ENCODE data around the gene RNF213. TPM values are rescaled to one million over a fixed set of nuclear protein-coding genes. Genes with fewer than 3 reads are reported as not detected.

RNF213 gene
- polyA plus RNA-seq, 1 of the 3 experiments (the other 2 are of a cell fraction), result 57.5 TPM

DNA sequence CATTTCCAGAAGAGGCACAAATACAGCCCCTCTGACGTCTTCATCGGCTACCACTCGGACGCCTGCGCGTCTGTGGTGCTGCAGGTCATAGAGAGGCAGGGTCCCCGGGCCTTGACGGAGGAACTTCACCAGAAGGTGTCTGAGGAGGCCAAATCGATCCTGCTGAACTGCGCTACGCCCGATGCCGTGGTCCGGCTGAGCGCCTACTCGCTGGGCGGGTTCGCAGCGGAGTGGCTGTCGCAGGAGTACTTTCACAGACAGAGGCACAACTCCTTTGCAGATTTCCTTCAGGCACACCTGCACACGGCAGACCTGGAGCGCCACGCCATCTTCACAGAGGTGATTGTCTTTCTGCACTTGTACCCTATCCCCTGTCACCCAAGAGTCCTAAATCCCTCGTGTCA is 87.3 kb downstream of the RNF213 start:
- Histone ChIP-seq H3K79me2 (ENCODE audit: insufficient read depth) (no peaks in the 10 kb centered on the region), H3K27me3 (ENCODE audit: insufficient read depth) (no peaks in the 10 kb centered on the region), H3K4me2 (no peak overlapping the region), H3K36me3 (replicated peaks in 1 of 2; ENCODE audit: control insufficient read depth in 1 of 2, insufficient read depth in 2 of 2, low read length in 1 of 2) (peaks cover 86 to 95% of the 10 kb centered on the region in 2 experiments), H3K9ac (no peak overlapping the region), H3K4me3 (ENCODE audit: low read depth in 2 of 2, low read length in 1 of 2) (no peak overlapping the region), H3F3A (replicated peaks; ENCODE audit: insufficient read depth) (peaks cover 3% of the 10 kb centered on the region), H2AFZ (ENCODE audit: low read depth) (no peak overlapping the region), H3K27ac (ENCODE audit: low read depth in 2 of 2, low read length in 1 of 2) (no peak overlapping the region), H3K4me1 (ENCODE audit: control insufficient read depth in 1 of 2, insufficient read depth in 2 of 2, low read depth in 1 of 2, low read length in 1 of 2) (no peaks in the 10 kb centered on the region), H3K9me3 (no peaks in the 10 kb centered on the region), H3K9me2 (no peaks in the 10 kb centered on the region), H4K20me1 (ENCODE audit: insufficient read depth) (no peaks in the 10 kb centered on the region)
- DNase-seq, result no peak
- TF ChIP-seq EZH2phosphoT487 (IDR thresholded peaks at IDR 0.05; ENCODE audit: borderline replicate concordance, low read depth) (no peak), TCF12 (IDR thresholded peaks at IDR 0.05) (no peak), SIN3A (IDR thresholded peaks at IDR 0.05; ENCODE audit: borderline replicate concordance, low read depth, low read length) (no peak), POLR2AphosphoS5 (IDR thresholded peaks at IDR 0.05; ENCODE audit: low read depth, low read length) (no peak), SMC3 (IDR thresholded peaks at IDR 0.05; ENCODE audit: low read depth, low read length) (no peak)
- POLR2A ChIA-PET, result no interaction called here
- CTCF ChIA-PET, result interaction anchor here (1.4 kb wide), 1 partner anchor 13 kb away, joined by 3 read pairs; no protein-coding TSS in a partner anchor
- 95% methylated on average over 24 of the region's 24 CpGs for WGBS (ENCODE audit: low lambda C conversion rate)

DNA sequence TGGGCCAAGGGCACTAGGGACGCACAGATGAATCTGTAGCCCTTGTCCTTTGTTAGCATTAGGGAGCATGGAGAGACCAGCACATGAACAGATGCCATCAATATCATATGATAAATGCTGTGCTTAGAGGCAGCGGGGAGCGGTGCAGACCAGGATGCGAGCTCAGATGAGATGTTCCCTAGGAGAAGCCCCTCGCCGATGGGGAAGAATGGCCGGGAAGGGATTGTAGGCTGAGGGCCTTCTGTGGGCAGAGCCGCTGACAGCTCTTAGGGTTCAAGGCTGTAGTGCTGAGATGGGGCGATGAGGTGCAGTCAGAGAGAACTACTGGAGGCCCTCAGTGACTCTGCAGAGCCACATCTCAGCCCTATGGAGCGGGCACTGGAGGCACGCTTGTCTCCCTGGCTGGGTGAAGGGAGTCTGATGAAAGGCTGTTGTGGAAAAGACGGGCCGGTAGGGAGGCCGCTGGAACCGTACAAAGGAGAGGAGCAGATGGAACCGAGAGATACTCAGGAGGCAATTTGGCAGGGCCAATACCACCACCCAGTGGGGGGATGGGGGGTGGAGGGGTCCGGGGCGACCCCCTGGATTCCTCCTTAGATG is 88.0 kb downstream of the RNF213 start:
- ChIA-PET POLR2A (no interaction called here), CTCF (interaction anchor here (1.4 kb wide), 1 partner anchor 13 kb away, joined by 3 read pairs; no protein-coding TSS in a partner anchor)
- TF ChIP-seq, protein P1, sequence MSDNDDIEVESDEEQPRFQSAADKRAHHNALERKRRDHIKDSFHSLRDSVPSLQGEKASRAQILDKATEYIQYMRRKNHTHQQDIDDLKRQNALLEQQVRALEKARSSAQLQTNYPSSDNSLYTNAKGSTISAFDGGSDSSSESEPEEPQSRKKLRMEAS (IDR thresholded peaks at IDR 0.05; ENCODE audit: low read depth), result no peak
- no peak for TF ChIP-seq GATA2 (CRISPR knock-in tag; IDR thresholded peaks at IDR 0.05)
- TF ChIP-seq RXRA (IDR thresholded peaks at IDR 0.05; ENCODE audit: borderline replicate concordance, low read depth), result no peak
- TF ChIP-seq FOXJ3 (CRISPR knock-in tag; IDR thresholded peaks at IDR 0.05), result no peak
- TF ChIP-seq TEAD4 (IDR thresholded peaks at IDR 0.05; ENCODE audit: borderline replicate concordance, insufficient read depth), result no peak
- no peak for TF ChIP-seq MEF2A (IDR thresholded peaks at IDR 0.05; ENCODE audit: borderline replicate concordance, low read depth)
- no peak for TF ChIP-seq SIN3A (IDR thresholded peaks at IDR 0.05; ENCODE audit: borderline replicate concordance, low read depth, low read length)
- Histone ChIP-seq H3K79me2 (ENCODE audit: insufficient read depth) (no peaks in the 10 kb centered on the region), H3K27ac (ENCODE audit: low read depth in 2 of 2, low read length in 1 of 2) (no peak overlapping the region), H4K20me1 (ENCODE audit: insufficient read depth) (no peaks in the 10 kb centered on the region), H3K9ac (no peak overlapping the region), H2AFZ (ENCODE audit: low read depth) (no peak overlapping the region), H3K4me1 (ENCODE audit: control insufficient read depth in 1 of 2, insufficient read depth in 2 of 2, low read depth in 1 of 2, low read length in 1 of 2) (no peaks in the 10 kb centered on the region), H3K36me3 (replicated peaks in 1 of 2; ENCODE audit: control insufficient read depth in 1 of 2, insufficient read depth in 2 of 2, low read length in 1 of 2) (peaks cover 86 to 95% of the 10 kb centered on the region in 2 experiments), H3F3A (replicated peaks; ENCODE audit: insufficient read depth) (peaks cover 3% of the 10 kb centered on the region), H3K9me2 (no peaks in the 10 kb centered on the region), H3K9me3 (no peaks in the 10 kb centered on the region), H3K27me3 (ENCODE audit: insufficient read depth) (no peaks in the 10 kb centered on the region), H3K4me3 (ENCODE audit: low read depth in 2 of 2, low read length in 1 of 2) (no peak overlapping the region), H3K4me2 (no peak overlapping the region)
- WGBS (ENCODE audit: low lambda C conversion rate), result 94% methylated on average over 17 of the region's 18 CpGs
- no peak for DNase-seq

DNA sequence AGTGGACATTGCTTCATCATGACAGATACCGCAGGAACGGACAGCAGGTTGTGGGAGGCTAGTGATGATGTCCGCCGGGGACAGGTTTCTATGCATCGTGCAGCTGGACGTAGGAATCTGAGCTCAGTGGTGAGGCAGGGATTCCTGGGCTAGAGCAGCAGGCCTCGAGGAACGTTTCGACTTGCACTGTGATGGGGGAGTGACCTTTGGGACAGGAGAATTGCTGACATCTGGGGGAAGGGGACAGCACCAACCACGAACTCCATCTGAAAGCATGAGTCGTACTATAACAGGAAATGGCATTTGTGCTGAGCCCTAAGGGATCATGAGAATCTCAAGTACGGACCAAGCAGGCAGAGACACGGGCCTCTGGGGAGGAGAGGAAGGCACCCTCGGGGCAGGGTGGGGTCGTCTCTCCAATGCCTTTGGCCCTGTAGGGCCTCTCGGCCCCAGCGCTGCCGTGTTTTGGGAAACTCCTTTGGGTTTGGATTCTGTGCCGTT is 88.5 kb downstream of the RNF213 start:
- no peak overlapping the region for H3K4me2 ChIP-seq
- POLR2A ChIA-PET, result no interaction called here
- H3K79me2 ChIP-seq (ENCODE audit: insufficient read depth), result no peaks in the 10 kb centered on the region
- WGBS (ENCODE audit: low lambda C conversion rate), result 87% methylated on average over 16 of the region's 19 CpGs
- no peak overlapping the region for H3K4me3 ChIP-seq (ENCODE audit: low read depth in 2 of 2, low read length in 1 of 2)
- H3K9me2 ChIP-seq, result no peaks in the 10 kb centered on the region
- H3F3A ChIP-seq (replicated peaks; ENCODE audit: insufficient read depth), result peaks cover 3% of the 10 kb centered on the region
- no peaks in the 10 kb centered on the region for H3K4me1 ChIP-seq (ENCODE audit: control insufficient read depth in 1 of 2, insufficient read depth in 2 of 2, low read depth in 1 of 2, low read length in 1 of 2)
- no peak overlapping the region for H2AFZ ChIP-seq (ENCODE audit: low read depth)
- H3K9ac ChIP-seq, result no peak overlapping the region
- no peak overlapping the region for H3K27ac ChIP-seq (ENCODE audit: low read depth in 2 of 2, low read length in 1 of 2)
- CTCF ChIA-PET, result interaction anchor here (1.4 kb wide), 1 partner anchor 12 kb away, joined by 3 read pairs; no protein-coding TSS in a partner anchor
- H4K20me1 ChIP-seq (ENCODE audit: insufficient read depth), result no peaks in the 10 kb centered on the region
- no peaks in the 10 kb centered on the region for H3K27me3 ChIP-seq (ENCODE audit: insufficient read depth)
- no peaks in the 10 kb centered on the region for H3K9me3 ChIP-seq
- peaks cover 84 to 95% of the 10 kb centered on the region in 2 experiments for H3K36me3 ChIP-seq (replicated peaks in 1 of 2; ENCODE audit: control insufficient read depth in 1 of 2, insufficient read depth in 2 of 2, low read length in 1 of 2)
- no peak for DNase-seq
- TF ChIP-seq FOXJ3 (CRISPR knock-in tag; IDR thresholded peaks at IDR 0.05), result no peak
- TF ChIP-seq JUND (IDR thresholded peaks at IDR 0.05), result no peak
- no peak for TF ChIP-seq EZH2phosphoT487 (IDR thresholded peaks at IDR 0.05; ENCODE audit: borderline replicate concordance, low read depth)
- TF ChIP-seq, protein P1 (IDR thresholded peaks at IDR 0.05; ENCODE audit: low read depth), result no peak
- TF ChIP-seq, protein P2, sequence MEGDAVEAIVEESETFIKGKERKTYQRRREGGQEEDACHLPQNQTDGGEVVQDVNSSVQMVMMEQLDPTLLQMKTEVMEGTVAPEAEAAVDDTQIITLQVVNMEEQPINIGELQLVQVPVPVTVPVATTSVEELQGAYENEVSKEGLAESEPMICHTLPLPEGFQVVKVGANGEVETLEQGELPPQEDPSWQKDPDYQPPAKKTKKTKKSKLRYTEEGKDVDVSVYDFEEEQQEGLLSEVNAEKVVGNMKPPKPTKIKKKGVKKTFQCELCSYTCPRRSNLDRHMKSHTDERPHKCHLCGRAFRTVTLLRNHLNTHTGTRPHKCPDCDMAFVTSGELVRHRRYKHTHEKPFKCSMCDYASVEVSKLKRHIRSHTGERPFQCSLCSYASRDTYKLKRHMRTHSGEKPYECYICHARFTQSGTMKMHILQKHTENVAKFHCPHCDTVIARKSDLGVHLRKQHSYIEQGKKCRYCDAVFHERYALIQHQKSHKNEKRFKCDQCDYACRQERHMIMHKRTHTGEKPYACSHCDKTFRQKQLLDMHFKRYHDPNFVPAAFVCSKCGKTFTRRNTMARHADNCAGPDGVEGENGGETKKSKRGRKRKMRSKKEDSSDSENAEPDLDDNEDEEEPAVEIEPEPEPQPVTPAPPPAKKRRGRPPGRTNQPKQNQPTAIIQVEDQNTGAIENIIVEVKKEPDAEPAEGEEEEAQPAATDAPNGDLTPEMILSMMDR (IDR thresholded peaks at IDR 0.05), result no peak
- TF ChIP-seq YY1 (IDR thresholded peaks at IDR 0.05; ENCODE audit: low read depth), result no peak
- TF ChIP-seq EP300 (IDR thresholded peaks at IDR 0.05; ENCODE audit: borderline replicate concordance in 1 of 2, low read depth in 1 of 2, low read length in 1 of 2), result no peak
- no peak for TF ChIP-seq RXRA (IDR thresholded peaks at IDR 0.05; ENCODE audit: borderline replicate concordance, low read depth)
- no peak for TF ChIP-seq TCF12 (IDR thresholded peaks at IDR 0.05)
- TF ChIP-seq, protein P3, sequence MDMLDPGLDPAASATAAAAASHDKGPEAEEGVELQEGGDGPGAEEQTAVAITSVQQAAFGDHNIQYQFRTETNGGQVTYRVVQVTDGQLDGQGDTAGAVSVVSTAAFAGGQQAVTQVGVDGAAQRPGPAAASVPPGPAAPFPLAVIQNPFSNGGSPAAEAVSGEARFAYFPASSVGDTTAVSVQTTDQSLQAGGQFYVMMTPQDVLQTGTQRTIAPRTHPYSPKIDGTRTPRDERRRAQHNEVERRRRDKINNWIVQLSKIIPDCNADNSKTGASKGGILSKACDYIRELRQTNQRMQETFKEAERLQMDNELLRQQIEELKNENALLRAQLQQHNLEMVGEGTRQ (IDR thresholded peaks at IDR 0.05; ENCODE audit: borderline replicate concordance, low read depth, low read length), result no peak
- TF ChIP-seq, protein P4, sequence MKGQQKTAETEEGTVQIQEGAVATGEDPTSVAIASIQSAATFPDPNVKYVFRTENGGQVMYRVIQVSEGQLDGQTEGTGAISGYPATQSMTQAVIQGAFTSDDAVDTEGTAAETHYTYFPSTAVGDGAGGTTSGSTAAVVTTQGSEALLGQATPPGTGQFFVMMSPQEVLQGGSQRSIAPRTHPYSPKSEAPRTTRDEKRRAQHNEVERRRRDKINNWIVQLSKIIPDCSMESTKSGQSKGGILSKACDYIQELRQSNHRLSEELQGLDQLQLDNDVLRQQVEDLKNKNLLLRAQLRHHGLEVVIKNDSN (IDR thresholded peaks at IDR 0.05; ENCODE audit: borderline replicate concordance, low read depth), result no peak

All from SK-N-SH (cell line).